ENCODE results near the gene AQP2. TPM values are rescaled to one million over a fixed set of nuclear protein-coding genes. Genes with fewer than 3 reads are reported as not detected.

AQP2 gene
- total RNA-seq, 1 experiment from 2014 or later: not detected

DNA sequence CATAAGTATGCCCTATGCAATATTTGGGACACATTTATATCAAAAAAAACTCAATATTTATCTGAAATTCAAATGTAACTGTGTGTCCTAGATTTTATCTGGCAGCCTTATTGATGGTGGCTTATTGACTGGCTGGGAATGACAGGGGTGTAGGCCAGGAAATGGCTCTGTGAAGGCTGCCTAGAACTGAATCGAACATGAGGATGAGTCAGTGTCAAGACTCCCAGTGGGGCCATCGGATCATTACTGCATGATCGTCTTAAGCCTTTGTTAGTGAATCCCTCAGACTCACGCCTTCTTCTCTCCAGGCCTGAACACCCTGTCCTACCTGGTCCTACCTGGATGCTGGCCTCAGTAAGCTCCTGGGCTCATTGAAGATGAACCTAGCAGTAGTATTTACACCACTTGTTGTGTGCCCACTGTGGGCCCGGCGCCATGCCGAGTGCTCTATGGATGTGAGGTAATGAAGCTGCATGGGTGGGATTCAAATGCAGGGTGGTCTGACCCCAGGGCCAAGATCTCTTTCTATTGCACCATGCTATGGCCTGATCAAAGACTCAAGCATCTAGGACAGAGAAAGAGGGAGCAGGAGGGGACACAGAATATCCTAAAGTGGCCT lies 25.8 kb upstream of the AQP2 start:
- TF ChIP-seq TCF7L2 (IDR thresholded peaks at IDR 0.05; ENCODE audit: borderline replicate concordance, extremely low read depth, insufficient read depth, insufficient read length) (no peak), EZH2phosphoT487 (IDR thresholded peaks at IDR 0.05; ENCODE audit: borderline replicate concordance) (no peak), ZNF274 (IDR thresholded peaks at IDR 0.05; ENCODE audit: low read depth, low read length) (no peak), YY1 (IDR thresholded peaks at IDR 0.05; ENCODE audit: extremely low read depth, insufficient replicate concordance, low read depth, low read length) (no peak), POLR2A (IDR thresholded peaks at IDR 0.05; ENCODE audit: borderline replicate concordance, extremely low read depth, insufficient read depth, insufficient read length) (no peak), SP1 (IDR thresholded peaks at IDR 0.05; ENCODE audit: low read depth) (no peak), EGR1 (IDR thresholded peaks at IDR 0.05; ENCODE audit: low read depth) (no peak), FOSL1 (IDR thresholded peaks at IDR 0.05; ENCODE audit: low read depth) (no peak), RAD21 (IDR thresholded peaks at IDR 0.05; ENCODE audit: low read depth) (no peak), CEBPB (IDR thresholded peaks at IDR 0.05; ENCODE audit: low read depth) (no peak), ZFX (IDR thresholded peaks at IDR 0.05) (no peak)
- TF ChIP-seq, protein P1, sequence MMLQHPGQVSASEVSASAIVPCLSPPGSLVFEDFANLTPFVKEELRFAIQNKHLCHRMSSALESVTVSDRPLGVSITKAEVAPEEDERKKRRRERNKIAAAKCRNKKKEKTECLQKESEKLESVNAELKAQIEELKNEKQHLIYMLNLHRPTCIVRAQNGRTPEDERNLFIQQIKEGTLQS (IDR thresholded peaks at IDR 0.05): no peak
- TF ChIP-seq, protein P2, sequence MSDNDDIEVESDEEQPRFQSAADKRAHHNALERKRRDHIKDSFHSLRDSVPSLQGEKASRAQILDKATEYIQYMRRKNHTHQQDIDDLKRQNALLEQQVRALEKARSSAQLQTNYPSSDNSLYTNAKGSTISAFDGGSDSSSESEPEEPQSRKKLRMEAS (IDR thresholded peaks at IDR 0.05): no peak
- RAD21 ChIA-PET (ENCODE audit: low non-redundant PET in 1 of 2, low total read pairs in 2 of 2, uncharacterized antibody in 2 of 2, unreplicated experiment in 2 of 2): no interaction called here
- no TSS peak for BruUV-seq (replicated peaks)

More for the DNA sequence above, 25.8 kb upstream of the AQP2 start:
- Histone ChIP-seq H3K9me3 (ENCODE audit: control insufficient read depth in 1 of 2, insufficient read depth in 1 of 2, low read depth in 1 of 2, low read length in 2 of 2) (no peaks in the 10 kb centered on the region), H4K20me1 (ENCODE audit: insufficient read depth) (no peaks in the 10 kb centered on the region), H3K4me1 (ENCODE audit: control insufficient read depth in 1 of 2, insufficient read depth in 2 of 2, low read length in 2 of 2) (no peaks in the 10 kb centered on the region), H3K79me2 (ENCODE audit: insufficient read depth, low read length) (no peaks in the 10 kb centered on the region), H3K9me2 (ENCODE audit: insufficient read depth) (no peaks in the 10 kb centered on the region), H3K4me3 (replicated peaks in 1 of 2; ENCODE audit: low read depth in 1 of 2, low read length in 2 of 2) (no peak overlapping the region), H3K36me3 (ENCODE audit: control insufficient read depth in 1 of 2, insufficient read depth in 2 of 2, low read length in 2 of 2) (no peaks in the 10 kb centered on the region), H2AFZ (ENCODE audit: low read depth, low read length, poor library complexity, severe bottlenecking) (no peak overlapping the region), H3K27ac (ENCODE audit: low read depth, low read length) (no peak overlapping the region), H3K27me3 (ENCODE audit: insufficient read depth, low read length) (no peaks in the 10 kb centered on the region), H3K9ac (ENCODE audit: low read length) (no peak overlapping the region), H3K4me2 (ENCODE audit: low read length) (no peak overlapping the region)
- ChIA-PET CTCF (no interaction called here), POLR2A (no interaction called here)
- no peak for ATAC-seq
- DNase-seq (ENCODE audit: low read depth, low spot score): no peak
- intact Hi-C loops (cut with micrococcal nuclease): no loop called here

Data from HCT116 (cell line).